KBM-7 (cell line): ENCODE measurements around the gene COPA.
"Not testable (repeated sequence)": the region's sequence is repeated elsewhere in the genome, so short reads cannot be mapped to it uniquely, and the experiment has no call there.

Experiments used
- DNase-seq: peaks from one replicate; pipeline ENCODE4 v3.0.0-alpha.2; 2015
- in situ Hi-C: fragments of 300-500 bp; cut with MboI; formaldehyde crosslinking; loops from 2 replicates; pipeline ENCODE4 v1.14.3; 2020; ENCODE audit warnings: low sequenced_read_pairs, low pct_unique_long_range_greater_than_20kb, mixed read lengths

The COPA gene

GRCh38 chr1:160342953-160343869 lies at the start of gene COPA, which contains the start of gene NCSTN:
Gene COPA, minus strand, starts transcription at chr1:160343250. Its CDS starts 80 bp downstream, at chr1:160343170.
Gene NCSTN, plus strand, starts transcription at chr1:160343383. Its CDS starts 14 bp downstream, at chr1:160343397.
- in situ Hi-C loops = no loop called here
- peak; percentile 96 for DNase-seq

GRCh38 chr1:160388406-160388805 lies 45.4 kb upstream of the COPA start:
- DNase-seq, in situ Hi-C loops: not testable (repeated sequence)

- in situ Hi-C loops, DNase-seq: not testable (repeated sequence)
These were observed 41.8 kb upstream of the COPA start for GRCh38 chr1:160384812-160385211.

GRCh38 chr1:160377585-160378206 lies 34.6 kb upstream of the COPA start:
- in situ Hi-C loops = no loop called here
- DNase-seq = no peak

- in situ Hi-C loops = no loop called here
- DNase-seq = peak; percentile 83
These were observed 33.6 kb upstream of the COPA start for GRCh38 chr1:160376525-160377131.

GRCh38 chr1:160375788-160376524 lies 32.9 kb upstream of the COPA start:
- in situ Hi-C loops = no loop called here
- no peak for DNase-seq

- DNase-seq = peak; percentile 24
- in situ Hi-C loops = no loop called here
These were observed 31.5 kb upstream of the COPA start for GRCh38 chr1:160374306-160375110.

- DNase-seq = no peak
These were observed 30.6 kb upstream of the COPA start for GRCh38 chr1:160373696-160374095.

GRCh38 chr1:160371756-160372155 lies 28.7 kb upstream of the COPA start:
- no peak for DNase-seq
- in situ Hi-C loops = no loop called here

More at GRCh38 chr1:160373696-160374095, 30.6 kb upstream of the COPA start:
- in situ Hi-C loops = no loop called here

GRCh38 chr1:160371346-160371631 lies 28.2 kb upstream of the COPA start:
- in situ Hi-C loops = no loop called here
- DNase-seq = no peak

GRCh38 chr1:160370561-160371345 lies 27.7 kb upstream of the COPA start:
- no peak for DNase-seq
- in situ Hi-C loops = no loop called here

- in situ Hi-C loops = no loop called here
- no peak for DNase-seq
These were observed 26.0 kb upstream of the COPA start for GRCh38 chr1:160369087-160369486.

GRCh38 chr1:160367934-160368923 lies 25.2 kb upstream of the COPA start:
- in situ Hi-C loops = no loop called here
- DNase-seq = no peak

- in situ Hi-C loops = no loop called here
- no peak for DNase-seq
These were observed 24.5 kb upstream of the COPA start for GRCh38 chr1:160367516-160367900.

GRCh38 chr1:160366731-160367515 lies 23.9 kb upstream of the COPA start, which contains the start of gene NHLH1:
Gene NHLH1, plus strand, starts transcription at chr1:160367071. Its CDS starts 3,661 bp downstream, at chr1:160370732.
- DNase-seq = no peak

GRCh38 chr1:160365325-160365724 lies 22.3 kb upstream of the COPA start:
- in situ Hi-C loops = no loop called here
- no peak for DNase-seq

More at GRCh38 chr1:160366731-160367515, 23.9 kb upstream of the COPA start, which contains the start of gene NHLH1:
- in situ Hi-C loops = no loop called here
